Caco-2 (cell line): ENCODE results near the gene DMBT1. TPM values are rescaled to one million over a fixed set of nuclear protein-coding genes. Genes with fewer than 3 reads are reported as not detected.

Source experiments
- Bru-seq: library from RNA; stranded (reverse); fragments of 400-500 nt; gene quantifications from one replicate; lab custom pipeline; 2021; lab: Mats Ljungman, UMichigan
- BruChase-seq, 2 experiments: library from RNA; stranded (reverse); fragments of 400-500 nt; gene quantifications; one replicate each; lab custom pipeline; 2021; lab: Mats Ljungman, UMichigan
- BruUV-seq: library from RNA; stranded (reverse); fragments of 400-500 nt; replicated peaks from 2 replicates; lab custom pipeline; 2021; lab: Mats Ljungman, UMichigan
- CTCF ChIA-PET: fragments of 300-600 bp; sonication (Branson Sonifier 250); formaldehyde crosslinking; loops from one replicate; lab custom pipeline; 2022; ENCODE audit warnings: antibody characterized with exemption; lab: Charles Lee
- POLR2A ChIA-PET: fragments of 300-600 bp; sonication (Branson Sonifier 250); formaldehyde crosslinking; loops from one replicate; lab custom pipeline; 2022; ENCODE audit warnings: antibody characterized with exemption; lab: Charles Lee
- DNase-seq, 2 experiments: peaks; one replicate each; pipeline versions ENCODE4 v3.0.0 to v3.0.0-alpha.2; 2020 to 2022
- H3K27me3 ChIP-seq: replicated peaks from 2 replicates; pipeline ENCODE4 v1.6.0; 2011; ENCODE audit warnings: low read length; ENCODE audit not compliant: control insufficient read depth, insufficient read depth
- H3K36me3 ChIP-seq: 2 replicates; pipeline ENCODE4 v1.5.1; 2011; ENCODE audit warnings: low read length; ENCODE audit not compliant: control insufficient read depth, insufficient read depth
- H3K4me1 ChIP-seq: fragments of 250-450 bp; sonication (Bioruptor Pico); 2 replicates; pipeline ENCODE4 v1.5.1; 2020; ENCODE audit warnings: mild to moderate bottlenecking
- H3K4me3 ChIP-seq: 2 replicates; pipeline ENCODE4 v1.5.1; 2011; ENCODE audit warnings: low read depth, mild to moderate bottlenecking, control low read depth, low read length
- H3K9me3 ChIP-seq: fragments of 250-450 bp; sonication (Bioruptor Pico); 2 replicates; pipeline ENCODE4 v1.5.1; 2020; ENCODE audit warnings: mild to moderate bottlenecking, moderate library complexity
- H3K27ac Mint-ChIP-seq: one replicate; pipeline ENCODE4 v1.8.0; 2022; ENCODE audit warnings: mixed read lengths; ENCODE audit not compliant: unreplicated experiment
- H3K27me3 Mint-ChIP-seq: one replicate; pipeline ENCODE4 v1.8.0; 2022; ENCODE audit warnings: mixed read lengths; ENCODE audit not compliant: insufficient read depth, unreplicated experiment
- H3K36me3 Mint-ChIP-seq: one replicate; pipeline ENCODE4 v1.8.0; 2022; ENCODE audit warnings: mild to moderate bottlenecking, mixed read lengths; ENCODE audit not compliant: insufficient read depth, unreplicated experiment
- H3K4me1 Mint-ChIP-seq: one replicate; pipeline ENCODE4 v1.8.0; 2022; ENCODE audit warnings: low read depth, mixed read lengths; ENCODE audit not compliant: unreplicated experiment
- H3K4me3 Mint-ChIP-seq: one replicate; pipeline ENCODE4 v1.8.0; 2022; ENCODE audit warnings: mild to moderate bottlenecking, moderate library complexity, mixed read lengths; ENCODE audit not compliant: unreplicated experiment
- H3K9me3 Mint-ChIP-seq: one replicate; pipeline ENCODE4 v1.8.0; 2022; ENCODE audit warnings: mixed read lengths; ENCODE audit not compliant: unreplicated experiment
- intact Hi-C: fragments of 100-400 bp; cut with micrococcal nuclease; formaldehyde crosslinking; loops from one replicate; pipeline ENCODE4 v1.10.0; 2022; ENCODE audit not compliant: unreplicated experiment
- long read RNA-seq: library from polyadenylated mRNA; stranded (forward); transcript quantifications from one replicate; pipeline ENCODE4 v2.0.0, GENCODE V29; 2022
- total RNA-seq: library from RNA; stranded (reverse); gene quantifications from 2 replicates; pipeline ENCODE4 v1.2.3, GENCODE V29; 2022
- TF ChIP-seq, protein P1 (sequence below), 2 experiments: fragments of 200-600 bp in 1 of 2; IDR thresholded peaks; 1 replicate in 1 of 2; 2 replicates in 1 of 2; pipeline versions ENCODE4 v1.5.1 to v1.8.0; 2011 to 2022; ENCODE audit warnings: antibody characterized with exemption in 1 of 2, control low read depth in 1 of 2, inconsistent platforms in 1 of 2, low read depth in 1 of 2, low read length in 1 of 2, mild to moderate bottlenecking in 1 of 2, moderate library complexity in 1 of 2; ENCODE audit not compliant: insufficient read depth in 1 of 2, severe bottlenecking in 1 of 2, unreplicated experiment in 1 of 2

DMBT1 gene
- not detected in 2 replicates for total RNA-seq
- Bru-seq, nascent RNA: not detected
- BruChase-seq, experiment 1, labeled RNA remaining after a 2-hour chase: percentile 2 among the genes with signal in this experiment
- percentile 2 among the genes with signal in this experiment for BruChase-seq, experiment 2, labeled RNA remaining after a 6-hour chase
- long read RNA-seq: 0 reads

GRCh38 chr10:122560279-122560804, at the start of gene DMBT1:
Gene DMBT1 (plus strand): TSS chr10:122560754. CDS start chr10:122560771, 17 bp downstream.
- no peaks in the 10 kb centered on the region for H3K36me3 ChIP-seq
- no peak within 1 kb of the TSS for H3K4me3 ChIP-seq
- BruUV-seq: no TSS peak
- intact Hi-C loops: loop anchor here (10.0 kb wide), 1 partner anchor 96 kb away; the partner anchor contains the start of gene HTRA1
- DNase-seq: no peak
- peaks cover 23% of the 10 kb centered on the region for H3K4me1 Mint-ChIP-seq
- ChIA-PET CTCF (no interaction called here), POLR2A (no interaction called here)
- no peaks in the 10 kb centered on the region for H3K36me3 Mint-ChIP-seq
- no peaks in the 10 kb centered on the region for H3K9me3 Mint-ChIP-seq
- H3K9me3 ChIP-seq: no peaks in the 10 kb centered on the region
- TF ChIP-seq, protein P1, sequence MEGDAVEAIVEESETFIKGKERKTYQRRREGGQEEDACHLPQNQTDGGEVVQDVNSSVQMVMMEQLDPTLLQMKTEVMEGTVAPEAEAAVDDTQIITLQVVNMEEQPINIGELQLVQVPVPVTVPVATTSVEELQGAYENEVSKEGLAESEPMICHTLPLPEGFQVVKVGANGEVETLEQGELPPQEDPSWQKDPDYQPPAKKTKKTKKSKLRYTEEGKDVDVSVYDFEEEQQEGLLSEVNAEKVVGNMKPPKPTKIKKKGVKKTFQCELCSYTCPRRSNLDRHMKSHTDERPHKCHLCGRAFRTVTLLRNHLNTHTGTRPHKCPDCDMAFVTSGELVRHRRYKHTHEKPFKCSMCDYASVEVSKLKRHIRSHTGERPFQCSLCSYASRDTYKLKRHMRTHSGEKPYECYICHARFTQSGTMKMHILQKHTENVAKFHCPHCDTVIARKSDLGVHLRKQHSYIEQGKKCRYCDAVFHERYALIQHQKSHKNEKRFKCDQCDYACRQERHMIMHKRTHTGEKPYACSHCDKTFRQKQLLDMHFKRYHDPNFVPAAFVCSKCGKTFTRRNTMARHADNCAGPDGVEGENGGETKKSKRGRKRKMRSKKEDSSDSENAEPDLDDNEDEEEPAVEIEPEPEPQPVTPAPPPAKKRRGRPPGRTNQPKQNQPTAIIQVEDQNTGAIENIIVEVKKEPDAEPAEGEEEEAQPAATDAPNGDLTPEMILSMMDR (IDR thresholded peaks at IDR 0.05; ENCODE audit: insufficient read depth in 1 of 2, low read depth in 1 of 2, low read length in 1 of 2, severe bottlenecking in 1 of 2, unreplicated experiment in 1 of 2): no peak
- H3K4me3 Mint-ChIP-seq: peak within 1 kb of the TSS; percentile 1
- H3K27me3 Mint-ChIP-seq: no peaks in the 10 kb centered on the region
- no peak within 1 kb of the TSS for H3K27ac Mint-ChIP-seq
- H3K27me3 ChIP-seq: peaks cover 2% of the 10 kb centered on the region
- peaks cover 20% of the 10 kb centered on the region for H3K4me1 ChIP-seq

- no peak for DNase-seq
Observed at GRCh38 chr10:122513053-122513452, 47.5 kb upstream of the DMBT1 start.

GRCh38 chr10:122514045-122514840, 46.3 kb upstream of the DMBT1 start:
- DNase-seq: no peak
- peaks cover 3% of the 10 kb centered on the region for H3K27me3 Mint-ChIP-seq
- no peaks in the 10 kb centered on the region for H3K36me3 ChIP-seq
- H3K9me3 ChIP-seq: no peaks in the 10 kb centered on the region
- TF ChIP-seq, protein P1 (IDR thresholded peaks at IDR 0.05; ENCODE audit: insufficient read depth in 1 of 2, low read depth in 1 of 2, low read length in 1 of 2, severe bottlenecking in 1 of 2, unreplicated experiment in 1 of 2): no peak
- no peak overlapping the region for H3K4me3 Mint-ChIP-seq
- no peak overlapping the region for H3K27ac Mint-ChIP-seq
- H3K9me3 Mint-ChIP-seq: no peaks in the 10 kb centered on the region
- CTCF ChIA-PET: no interaction called here
- no peak overlapping the region for H3K4me3 ChIP-seq
- H3K36me3 Mint-ChIP-seq: no peaks in the 10 kb centered on the region
- H3K27me3 ChIP-seq: no peaks in the 10 kb centered on the region
- intact Hi-C loops: no loop called here
- BruUV-seq: no TSS peak
- peaks cover 4% of the 10 kb centered on the region for H3K4me1 Mint-ChIP-seq
- H3K4me1 ChIP-seq: peaks cover 2% of the 10 kb centered on the region; the same call in 1 of the 2 replicates
- POLR2A ChIA-PET: no interaction called here

More at GRCh38 chr10:122513053-122513452, 47.5 kb upstream of the DMBT1 start:
- no TSS peak for BruUV-seq
- ChIA-PET POLR2A (interaction anchor here (0.6 kb wide), 2 partner anchors 20 to 1270 kb away, joined by 3 to 6 read pairs; no protein-coding TSS in a partner anchor), CTCF (no interaction called here)
- H3K4me1 Mint-ChIP-seq: peaks cover 5% of the 10 kb centered on the region
- H3K4me3 Mint-ChIP-seq: no peak overlapping the region
- TF ChIP-seq, protein P1 (IDR thresholded peaks at IDR 0.05; ENCODE audit: insufficient read depth in 1 of 2, low read depth in 1 of 2, low read length in 1 of 2, severe bottlenecking in 1 of 2, unreplicated experiment in 1 of 2): no peak
- peaks cover 3% of the 10 kb centered on the region; the same call in 1 of the 2 replicates for H3K4me1 ChIP-seq
- no peaks in the 10 kb centered on the region for H3K27me3 Mint-ChIP-seq
- no peak overlapping the region for H3K27ac Mint-ChIP-seq
- H3K36me3 ChIP-seq: no peaks in the 10 kb centered on the region
- no peaks in the 10 kb centered on the region for H3K27me3 ChIP-seq
- no peak overlapping the region for H3K4me3 ChIP-seq
- no peaks in the 10 kb centered on the region for H3K9me3 ChIP-seq
- no peaks in the 10 kb centered on the region for H3K36me3 Mint-ChIP-seq
- intact Hi-C loops: no loop called here
- no peaks in the 10 kb centered on the region for H3K9me3 Mint-ChIP-seq
